Caki2 (cell line): ENCODE results near the gene ILDR1. TPM values are rescaled to one million over a fixed set of nuclear protein-coding genes. Genes with fewer than 3 reads are reported as not detected.

Source experiments
- DNase-seq: peaks from one replicate; pipeline ENCODE4 v3.0.0-alpha.2; 2015; ENCODE audit warnings: low read depth
- in situ Hi-C: cut with HindIII; loops from 2 replicates; pipeline ENCODE4 v1.10.0; 2016; ENCODE audit warnings: low sequenced_read_pairs, low pct_unique_long_range_greater_than_20kb, mixed read lengths
- total RNA-seq: library from RNA; depleted of rRNA; stranded (reverse); fragments of >200 nt; shearing (Covaris generic); gene quantifications from 2 replicates; pipeline ENCODE4 v1.2.3, GENCODE V29; 2014; ENCODE audit warnings: low replicate concordance

The ILDR1 gene
- total RNA-seq, 1 experiment from 2014 or later: not detected

GRCh38 chr3:121998611-121999473, 23.2 kb downstream of the ILDR1 start:
- DNase-seq: peak; percentile 3
- in situ Hi-C loops: no loop called here

GRCh38 chr3:121998030-121998580, 23.9 kb downstream of the ILDR1 start:
- in situ Hi-C loops: no loop called here
- peak; percentile 32 for DNase-seq

- in situ Hi-C loops: no loop called here
- no peak for DNase-seq
These were observed 24.7 kb downstream of the ILDR1 start for GRCh38 chr3:121997372-121997771.

GRCh38 chr3:121996441-121996840, 25.6 kb downstream of the ILDR1 start:
- no peak for DNase-seq
- in situ Hi-C loops: no loop called here

GRCh38 chr3:121995161-121996137, 26.6 kb downstream of the ILDR1 start:
- in situ Hi-C loops: no loop called here
- peak; percentile 5 for DNase-seq

- no peak for DNase-seq
- in situ Hi-C loops: no loop called here
These were observed 27.5 kb downstream of the ILDR1 start for GRCh38 chr3:121994551-121994950.

- DNase-seq: peak; percentile 13
- in situ Hi-C loops: no loop called here
These were observed 29.2 kb downstream of the ILDR1 start for GRCh38 chr3:121992601-121993560.

- DNase-seq: no peak
- in situ Hi-C loops: no loop called here
These were observed 32.1 kb downstream of the ILDR1 start for GRCh38 chr3:121989943-121990342.

- no peak for DNase-seq
- in situ Hi-C loops: no loop called here
These were observed 33.9 kb downstream of the ILDR1 start for GRCh38 chr3:121988146-121988545.

- in situ Hi-C loops: no loop called here
- DNase-seq: no peak
These were observed 36.2 kb downstream of the ILDR1 start for GRCh38 chr3:121985846-121986245.

GRCh38 chr3:121981473-121981872, 40.6 kb downstream of the ILDR1 start:
- in situ Hi-C loops: no loop called here

GRCh38 chr3:121980450-121980796, 41.6 kb downstream of the ILDR1 start:
- DNase-seq: no peak
- in situ Hi-C loops: no loop called here

More at GRCh38 chr3:121981473-121981872, 40.6 kb downstream of the ILDR1 start:
- no peak for DNase-seq

- in situ Hi-C loops: no loop called here
- no peak for DNase-seq
These were observed 42.2 kb downstream of the ILDR1 start for GRCh38 chr3:121979734-121980449.

- no peak for DNase-seq
- in situ Hi-C loops: no loop called here
These were observed 42.8 kb downstream of the ILDR1 start for GRCh38 chr3:121979246-121979645.

- no peak for DNase-seq
- in situ Hi-C loops: no loop called here
These were observed 45.3 kb downstream of the ILDR1 start for GRCh38 chr3:121976727-121977126.

- in situ Hi-C loops: no loop called here
- no peak for DNase-seq
These were observed 46.2 kb downstream of the ILDR1 start for GRCh38 chr3:121975702-121976302.

- peak; percentile 61 for DNase-seq
- in situ Hi-C loops: no loop called here
These were observed 47.4 kb downstream of the ILDR1 start for GRCh38 chr3:121974601-121975111.
